Endodermal cell (in vitro differentiated cells): ENCODE measurements around the gene NRXN3. TPM values are rescaled to one million over a fixed set of nuclear protein-coding genes. Genes with fewer than 3 reads are reported as not detected.

ENCODE experiments used
- DNase-seq: peaks from one replicate; pipeline ENCODE4 v3.0.0-alpha.2; 2017
- H3K27ac ChIP-seq: 2 replicates; pipeline ENCODE4 v1.5.1; 2013; ENCODE audit warnings: mild to moderate bottlenecking, low read depth, low read length, moderate library complexity
- H3K27me3 ChIP-seq: 2 replicates; pipeline ENCODE4 v1.6.1; 2013; ENCODE audit warnings: mild to moderate bottlenecking, low read length, moderate library complexity; ENCODE audit not compliant: insufficient read depth, control insufficient read depth, poor library complexity, severe bottlenecking
- H3K36me3 ChIP-seq: 2 replicates; pipeline ENCODE4 v1.7.0; 2013; ENCODE audit warnings: mild to moderate bottlenecking, low read length, moderate library complexity; ENCODE audit not compliant: control insufficient read depth, insufficient read depth
- H3K4me1 ChIP-seq: one replicate; pipeline ENCODE4 v1.7.0; 2013; ENCODE audit warnings: low read length; ENCODE audit not compliant: control insufficient read depth, insufficient read depth
- H3K4me3 ChIP-seq: 2 replicates; pipeline ENCODE4 v1.5.1; 2013; ENCODE audit warnings: mild to moderate bottlenecking, low read length, moderate library complexity
- H3K9ac ChIP-seq: 2 replicates; pipeline ENCODE4 v1.6.1; 2013; ENCODE audit warnings: mild to moderate bottlenecking, low read length, moderate library complexity; ENCODE audit not compliant: poor library complexity, severe bottlenecking; ENCODE audit errors: extremely low read depth
- H3K9me3 ChIP-seq: 2 replicates; pipeline ENCODE4 v1.6.1; 2013; ENCODE audit warnings: mild to moderate bottlenecking, low read length, moderate library complexity; ENCODE audit not compliant: control insufficient read depth
- H3K27ac Mint-ChIP-seq: 2 replicates; pipeline ENCODE4 v1.8.0; 2020; ENCODE audit warnings: mixed read lengths
- H3K27me3 Mint-ChIP-seq: 2 replicates; pipeline ENCODE4 v1.8.0; 2021; ENCODE audit warnings: mild to moderate bottlenecking, mixed read lengths; ENCODE audit not compliant: insufficient read depth
- H3K36me3 Mint-ChIP-seq: 2 replicates; pipeline ENCODE4 v1.8.0; 2020; ENCODE audit warnings: low read depth, mixed read lengths
- H3K4me1 Mint-ChIP-seq: 2 replicates; pipeline ENCODE4 v1.8.0; 2020; ENCODE audit warnings: mixed read lengths
- H3K4me3 Mint-ChIP-seq: 2 replicates; pipeline ENCODE4 v1.8.0; 2020; ENCODE audit warnings: mild to moderate bottlenecking, moderate library complexity, mixed read lengths
- H3K9me3 Mint-ChIP-seq: 2 replicates; pipeline ENCODE4 v1.8.0; 2020; ENCODE audit warnings: mild to moderate bottlenecking, mixed read lengths
- CTCF ChIP-seq: fragments of 200-600 bp; sonication (generic); conservative IDR thresholded peaks from 2 replicates; pipeline ENCODE4 v1.5.0; 2021; ENCODE audit warnings: antibody characterized with exemption, mild to moderate bottlenecking
- WGBS, 2 experiments: methylation state at CpG; one replicate each; pipeline versions ENCODE4 v1.1.5 to v1.1.7; 2013; ENCODE audit warnings: missing lambda C conversion rate in 2 of 2, mixed read lengths in 1 of 2; ENCODE audit not compliant: insufficient coverage in 1 of 2, insufficient read length in 1 of 2; 5-methylcytosine and 5-hydroxymethylcytosine counted together
- total RNA-seq, 2 donors: library from RNA; stranded (reverse); fragmentation: NEBNext Ultra II Directional in 1 of 2; extraction: Animal tissue kit (Norgen Biotek cat#: 25700) in 1 of 2; gene quantifications; 2 replicates in 1 of 2; 3 replicates in 1 of 2; pipeline ENCODE4 v1.2.1, GENCODE V29; 2021

Gene NRXN3
- total RNA-seq, 2 donors from 2014 or later = 20.9 to 21.4 TPM

GRCh38 chr14:78873581-78873980 lies 703.4 kb downstream of the NRXN3 start:
- 83% methylated on average over 2 of the region's 2 CpGs; no CpG with 5 or more reads in 1 of the 2 experiments for WGBS, 2 experiments
- no peaks in the 10 kb centered on the region for H3K36me3 Mint-ChIP-seq
- Histone ChIP-seq H3K4me1 (no peaks in the 10 kb centered on the region), H3K27ac (no peak overlapping the region), H3K9me3 (no peaks in the 10 kb centered on the region), H3K36me3 (no peaks in the 10 kb centered on the region), H3K27me3 (no peaks in the 10 kb centered on the region), H3K4me3 (no peak overlapping the region), H3K9ac (no peak overlapping the region)
- H3K27ac Mint-ChIP-seq = no peak overlapping the region
- H3K27me3 Mint-ChIP-seq = no peaks in the 10 kb centered on the region
- peaks cover 16% of the 10 kb centered on the region for H3K4me1 Mint-ChIP-seq
- no peak for TF ChIP-seq CTCF
- no peak overlapping the region for H3K4me3 Mint-ChIP-seq
- no peaks in the 10 kb centered on the region for H3K9me3 Mint-ChIP-seq
- DNase-seq = no peak

- Mint-ChIP-seq H3K27me3 (no peaks in the 10 kb centered on the region), H3K4me1 (peaks cover 16% of the 10 kb centered on the region), H3K9me3 (no peaks in the 10 kb centered on the region), H3K36me3 (no peaks in the 10 kb centered on the region), H3K4me3 (no peak overlapping the region), H3K27ac (no peak overlapping the region)
- no peak for TF ChIP-seq CTCF
- Histone ChIP-seq H3K9me3 (no peaks in the 10 kb centered on the region), H3K27ac (no peak overlapping the region), H3K9ac (no peak overlapping the region), H3K36me3 (no peaks in the 10 kb centered on the region), H3K4me3 (no peak overlapping the region), H3K27me3 (no peaks in the 10 kb centered on the region), H3K4me1 (no peaks in the 10 kb centered on the region)
- WGBS, 2 experiments = 54 to 63% methylated on average over 1 to 2 of the region's 2 CpGs
- DNase-seq = no peak
These were observed 704.9 kb downstream of the NRXN3 start for GRCh38 chr14:78875049-78875448.

- Mint-ChIP-seq H3K36me3 (peaks cover 7% of the 10 kb centered on the region), H3K4me3 (no peak overlapping the region), H3K27ac (no peak overlapping the region), H3K4me1 (no peaks in the 10 kb centered on the region), H3K27me3 (no peaks in the 10 kb centered on the region), H3K9me3 (peaks cover 20% of the 10 kb centered on the region)
- H3K4me3 ChIP-seq = no peak overlapping the region
- no peak overlapping the region for H3K9ac ChIP-seq
- no peaks in the 10 kb centered on the region for H3K27me3 ChIP-seq
- no peak for DNase-seq
- no peak overlapping the region for H3K27ac ChIP-seq
- TF ChIP-seq CTCF = no peak
- H3K36me3 ChIP-seq = no peaks in the 10 kb centered on the region
- H3K4me1 ChIP-seq = no peaks in the 10 kb centered on the region
- peaks cover 13% of the 10 kb centered on the region for H3K9me3 ChIP-seq
These were observed 715.7 kb downstream of the NRXN3 start for GRCh38 chr14:78885884-78886283.
